Occipital lobe (tissue), 3 donors: ENCODE measurements around the gene WBP1L. TPM values are rescaled to one million over a fixed set of nuclear protein-coding genes. Genes with fewer than 3 reads are reported as not detected.
A peak's percentile ranks its signal among the peaks of the same experiment; 100 is the strongest.
"Not testable (repeated sequence)": the region's sequence is repeated elsewhere in the genome, so short reads cannot be mapped to it uniquely, and the experiment has no call there.

Source experiments
- DNase-seq: peaks from one replicate; lab custom pipeline; 2025; lab: John Stamatoyannopoulos, UW
- small RNA-seq: library from RNA; depleted of rRNA; stranded (forward); fragments of <200 nt; gene quantifications from one replicate; pipeline ENCODE3, GENCODE V24; 2014
- total RNA-seq: library from RNA; depleted of rRNA; stranded (reverse); fragments of >200 nt; gene quantifications from one replicate; pipeline ENCODE4 v1.2.3, GENCODE V29; 2014

WBP1L gene
- total RNA-seq, 1 donor from 2014 or later, result 31.5 TPM

- DNase-seq, result peak; percentile 51
Observed at GRCh38 chr10:102835007-102835482, 91.3 kb downstream of the WBP1L start.

DNA sequence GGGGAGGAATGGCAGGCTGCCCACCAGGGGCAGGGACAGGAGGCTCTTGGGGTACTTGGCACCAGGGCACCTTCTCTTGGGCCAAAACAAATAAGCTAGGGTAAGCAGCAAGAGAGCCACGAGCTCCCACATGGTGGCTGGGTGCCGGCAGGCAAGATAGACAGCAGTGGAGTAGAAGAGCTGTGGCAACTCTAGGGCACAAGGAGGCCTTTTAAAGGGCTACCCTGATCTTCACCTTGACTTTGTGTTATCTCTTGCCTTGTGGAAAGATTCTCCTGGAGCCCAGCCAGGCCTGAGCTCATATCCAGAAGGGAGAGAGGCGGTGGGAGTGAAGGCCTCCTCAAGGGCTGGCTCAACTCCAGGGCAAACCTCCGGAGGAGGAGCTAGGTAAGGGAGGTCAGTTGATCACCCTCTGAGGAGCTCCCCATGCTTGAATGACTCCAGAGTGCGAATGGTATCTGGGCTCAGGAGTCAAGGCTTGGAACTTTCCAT, 93.5 kb downstream of the WBP1L start, which contains the start of gene CYP17A1:
TSS of gene CYP17A1 (minus strand) at position 184 of the 492 bp plus-strand sequence. CDS start at position 132, 52 bp downstream.
- DNase-seq, result no peak

DNA sequence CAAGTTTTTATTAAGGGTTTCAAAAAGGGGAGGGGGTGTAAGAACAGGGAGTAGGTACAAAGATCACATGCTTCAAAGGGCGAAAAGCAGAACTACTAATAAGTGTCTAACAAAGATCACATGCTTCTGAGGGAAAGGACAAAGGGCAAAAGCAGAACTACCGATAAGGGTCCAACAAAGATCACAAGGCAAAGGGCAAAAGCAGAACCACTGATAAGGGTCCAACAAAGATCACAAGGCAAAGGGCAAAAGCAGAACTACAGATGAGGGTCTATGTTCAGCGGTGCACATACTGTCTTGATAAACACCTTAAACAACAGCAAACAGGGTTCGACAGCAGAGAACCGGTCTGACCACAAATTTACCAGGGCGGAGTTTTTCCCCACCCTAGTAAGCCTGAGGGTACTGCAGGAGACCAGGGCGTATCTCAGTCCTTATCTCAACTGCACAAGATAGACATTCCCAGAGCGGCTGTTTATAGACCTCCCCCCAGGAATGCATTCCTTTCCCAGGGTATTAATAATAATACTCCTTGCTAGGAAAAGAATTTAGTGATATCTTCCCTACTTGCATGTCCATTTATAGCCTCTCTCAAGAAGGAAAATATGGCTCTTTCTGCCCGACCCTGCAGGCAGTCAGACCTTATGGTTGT, 94.7 kb downstream of the WBP1L start:
- DNase-seq, result not testable (repeated sequence)

GRCh38 chr10:102841827-102842345, 98.1 kb downstream of the WBP1L start:
- DNase-seq, result no peak

DNA sequence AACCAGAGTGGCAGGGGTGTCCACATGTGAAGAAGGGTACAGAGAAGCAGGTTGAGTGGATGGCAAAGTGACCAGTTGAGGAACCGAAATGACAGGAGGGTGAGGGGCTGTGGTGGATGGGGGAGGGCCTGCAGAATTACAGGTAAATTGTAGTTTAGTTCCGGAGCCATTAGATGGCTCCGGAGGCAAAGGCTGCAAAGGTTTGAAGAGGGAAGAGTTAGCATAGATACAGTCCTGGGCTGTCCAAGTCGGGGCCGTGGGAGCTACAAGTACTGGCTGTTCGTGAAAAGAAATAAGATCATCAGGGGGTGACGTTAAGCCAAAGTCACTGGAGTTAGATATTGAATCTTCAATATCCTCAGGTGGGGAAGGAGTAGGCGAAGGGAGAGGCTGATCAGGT, 99.4 kb downstream of the WBP1L start:
- DNase-seq, result not testable (repeated sequence)

DNA sequence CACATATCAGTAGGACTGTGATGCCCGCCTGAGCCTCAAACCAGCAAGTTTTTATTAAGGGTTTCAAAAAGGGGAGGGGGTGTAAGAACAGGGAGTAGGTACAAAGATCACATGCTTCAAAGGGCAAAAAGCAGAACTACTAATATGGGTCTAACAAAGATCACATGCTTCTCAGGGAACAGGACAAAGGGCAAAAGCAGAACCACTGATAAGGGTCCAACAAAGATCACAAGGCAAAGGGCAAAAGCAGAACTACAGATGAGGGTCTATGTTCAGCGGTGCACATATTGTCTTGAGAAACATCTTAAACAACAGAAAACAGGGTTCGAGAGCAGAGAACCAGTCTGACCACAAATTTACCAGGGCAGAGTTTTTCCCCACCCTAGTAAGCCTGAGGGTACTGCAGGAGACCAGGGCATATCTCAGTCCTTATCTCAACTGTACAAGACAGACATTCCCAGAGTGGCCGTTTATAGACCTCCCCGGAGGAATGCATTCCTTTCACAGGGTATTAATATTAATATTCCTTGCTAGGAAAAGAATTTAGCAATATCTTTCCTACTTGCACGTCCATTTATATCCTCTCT, 100.5 kb downstream of the WBP1L start:
- not testable (repeated sequence) for DNase-seq

GRCh38 chr10:102845352-102845902, 101.7 kb downstream of the WBP1L start:
- DNase-seq, result no peak

GRCh38 chr10:102850025-102850518, 106.3 kb downstream of the WBP1L start:
- no peak for DNase-seq

- DNase-seq, result not testable (repeated sequence)
Observed at GRCh38 chr10:102853237-102853636, 109.5 kb downstream of the WBP1L start.

DNA sequence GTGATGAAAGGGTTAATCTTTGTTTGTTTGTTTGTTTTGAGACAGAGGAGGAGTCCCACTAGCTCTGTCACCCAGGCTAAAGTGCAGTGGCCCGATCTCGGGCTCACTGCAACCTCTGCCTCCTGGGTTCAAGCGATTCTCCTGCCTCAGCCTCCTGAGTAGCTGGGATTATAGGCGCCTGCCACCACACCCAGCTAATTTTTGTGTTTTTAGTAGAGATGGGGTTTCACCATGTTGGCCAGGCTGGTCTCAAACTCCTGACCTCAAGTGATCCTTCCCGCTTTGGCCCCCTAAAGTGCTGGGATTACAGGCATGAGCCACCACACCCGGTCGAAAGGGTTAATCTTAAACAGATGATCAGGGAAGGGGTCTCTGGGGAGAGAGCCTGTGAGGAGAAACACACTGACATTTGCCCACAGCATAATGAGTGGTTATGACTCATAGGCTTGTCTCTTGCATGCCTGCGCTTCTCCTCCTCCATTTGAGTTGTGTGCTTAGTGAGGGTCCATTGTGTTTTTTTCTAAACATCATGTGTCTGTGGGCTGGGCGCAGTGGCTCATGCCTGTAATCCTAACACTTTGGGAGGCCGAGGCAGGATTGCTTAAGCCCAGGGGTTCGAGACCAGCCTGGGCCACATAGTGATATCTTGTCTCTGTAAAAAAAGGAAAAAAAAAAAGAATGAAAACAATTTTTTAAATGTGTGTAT, 112.1 kb downstream of the WBP1L start:
- DNase-seq, result not testable (repeated sequence)

DNA sequence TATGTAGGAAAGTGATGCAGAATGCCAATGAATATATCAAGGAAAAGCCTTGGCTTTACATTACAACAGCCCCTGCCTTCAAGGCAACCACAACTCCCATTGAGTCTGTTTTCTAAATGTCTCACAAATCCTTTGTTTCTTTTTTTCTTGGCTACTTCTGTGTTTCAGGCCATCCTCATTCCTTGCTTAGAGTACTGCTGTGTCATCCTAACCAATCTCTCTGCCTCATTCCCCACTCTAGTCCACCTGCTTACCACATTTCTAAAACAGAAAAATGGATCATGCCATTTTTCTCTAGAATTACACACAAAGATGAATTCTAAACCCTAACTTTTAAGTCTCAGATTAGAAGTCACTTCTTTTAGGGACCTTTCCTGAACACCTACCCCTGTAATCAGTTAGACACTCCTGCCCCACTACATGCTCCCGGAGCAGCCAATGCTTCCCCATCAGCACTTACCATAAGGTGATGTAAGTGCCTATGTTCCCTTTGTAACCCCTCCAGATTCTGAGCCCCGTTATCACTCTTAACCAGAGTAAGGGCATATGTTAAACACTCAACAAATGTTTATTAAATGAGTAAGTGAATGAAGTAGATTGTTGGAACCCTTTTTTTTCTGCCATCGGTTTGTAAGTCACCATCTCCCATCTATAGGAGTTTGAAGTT, 113.1 kb downstream of the WBP1L start:
- no peak for DNase-seq

DNA sequence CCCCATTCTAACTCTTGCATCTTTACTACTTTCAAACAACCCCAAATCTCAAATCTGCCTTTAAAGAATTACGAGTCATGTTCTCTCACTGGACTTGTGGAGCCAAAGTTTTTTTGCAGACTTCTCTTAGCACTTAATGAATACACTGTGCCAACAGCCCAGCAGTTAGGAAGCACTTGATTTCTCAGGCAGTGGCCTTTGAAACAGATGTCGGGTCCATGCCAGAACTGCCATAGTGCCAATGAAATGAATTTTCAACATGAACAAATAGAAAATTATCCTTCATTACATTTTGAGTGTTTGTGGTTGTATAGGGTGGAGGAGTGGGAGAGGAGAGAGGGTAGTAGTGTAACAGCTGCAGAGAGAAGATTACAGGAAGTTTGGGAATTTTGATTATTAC, 116.2 kb downstream of the WBP1L start:
- no peak for DNase-seq

- no peak for DNase-seq
Observed at GRCh38 chr10:102863660-102864059, 119.9 kb downstream of the WBP1L start.

GRCh38 chr10:102865620-102866019, 121.9 kb downstream of the WBP1L start:
- DNase-seq, result no peak

Small RNAs within 50 kb of the gene (small RNA-seq; reads per million reads assigned to genes)
- not detected for gene RNU6-1231P

Other genes starting within 250 kb of the WBP1L start
- gene ACTR1A, start 241.2 kb upstream of the WBP1L start, total RNA-seq, result 164 TPM
- 3.1 TPM for gene SUFU, start 240.0 kb upstream of the WBP1L start, total RNA-seq
- 23.4 TPM for gene TRIM8, start 99.5 kb upstream of the WBP1L start, total RNA-seq
- gene ARL3, start 29.6 kb upstream of the WBP1L start, total RNA-seq, result 31.2 TPM
- 4.8 TPM for gene SFXN2, start 29.3 kb upstream of the WBP1L start, total RNA-seq
- not detected for gene CYP17A1, start 93.5 kb downstream of the WBP1L start, total RNA-seq
- gene BORCS7, start 110.3 kb downstream of the WBP1L start, total RNA-seq, result 26.8 TPM
- 10.8 TPM for gene AS3MT, start 125.5 kb downstream of the WBP1L start, total RNA-seq
- 7.6 TPM for gene CNNM2, start 174.3 kb downstream of the WBP1L start, total RNA-seq